HG03457 (cell line): ENCODE measurements around the gene CHTF18.
"Not testable (repeated sequence)": the region's sequence is repeated elsewhere in the genome, so short reads cannot be mapped to it uniquely, and the experiment has no call there.

Source experiments
- ATAC-seq: cut with Tn5 transposase; IDR thresholded peaks from one replicate; pipeline ENCODE4 v1.9.1; 2021; ENCODE audit warnings: moderate number of reproducible peaks; ENCODE audit not compliant: unreplicated experiment

CHTF18 gene

DNA sequence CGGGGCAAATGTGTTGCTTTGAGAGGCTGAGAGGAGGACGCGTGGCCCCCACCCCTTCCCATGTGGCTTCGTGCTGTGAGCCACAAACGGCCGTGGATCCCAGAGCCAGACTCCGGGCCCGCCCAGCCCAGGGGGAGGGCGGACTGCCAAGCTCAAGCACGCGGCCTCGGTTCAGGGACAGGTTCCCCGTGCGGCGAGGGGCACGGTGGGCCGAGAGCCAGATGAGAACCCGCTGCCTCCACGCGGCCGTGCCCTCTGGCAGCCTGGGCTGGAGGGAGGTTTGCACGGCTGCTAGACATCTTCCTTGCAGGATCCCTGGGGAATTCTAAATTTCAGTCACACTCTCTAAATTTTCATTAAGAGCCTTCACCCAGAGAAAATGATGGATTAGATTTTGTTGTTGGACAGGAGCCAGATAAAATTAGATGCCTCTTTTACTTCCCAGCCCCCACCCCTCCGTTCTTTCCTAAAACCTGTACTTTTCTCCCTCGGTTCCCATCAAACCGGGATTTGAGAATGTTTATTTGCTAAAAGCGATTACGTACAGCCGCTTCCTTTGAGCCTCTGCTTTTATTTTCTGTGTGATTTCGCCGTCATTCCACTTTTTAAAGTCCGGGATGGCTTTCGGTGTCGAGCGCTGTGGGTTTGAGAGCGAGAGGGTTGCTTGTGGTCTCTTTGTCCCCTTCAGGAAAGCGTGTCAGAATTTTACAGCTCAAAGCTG lies 37.1 kb downstream of the CHTF18 start:
- ATAC-seq, result no peak

DNA sequence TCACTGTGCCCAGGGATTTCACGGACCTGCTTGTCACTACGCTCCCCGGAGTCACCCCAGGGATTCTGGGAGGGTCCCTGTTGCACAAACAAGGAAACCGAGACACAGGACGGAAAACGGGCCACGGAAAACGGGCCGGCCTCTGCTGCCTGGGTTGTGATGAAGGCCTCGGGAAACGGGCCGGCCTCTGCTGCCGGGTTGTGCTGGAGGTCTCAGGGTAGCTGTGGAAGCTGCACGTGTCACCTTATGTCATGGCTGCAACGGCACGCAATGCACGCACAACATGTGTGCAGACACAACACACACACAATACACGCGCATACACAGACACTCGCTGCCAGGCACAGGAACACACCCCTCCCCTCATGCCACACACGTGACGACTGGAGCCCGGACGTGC lies 39.1 kb downstream of the CHTF18 start:
- ATAC-seq, result no peak

DNA sequence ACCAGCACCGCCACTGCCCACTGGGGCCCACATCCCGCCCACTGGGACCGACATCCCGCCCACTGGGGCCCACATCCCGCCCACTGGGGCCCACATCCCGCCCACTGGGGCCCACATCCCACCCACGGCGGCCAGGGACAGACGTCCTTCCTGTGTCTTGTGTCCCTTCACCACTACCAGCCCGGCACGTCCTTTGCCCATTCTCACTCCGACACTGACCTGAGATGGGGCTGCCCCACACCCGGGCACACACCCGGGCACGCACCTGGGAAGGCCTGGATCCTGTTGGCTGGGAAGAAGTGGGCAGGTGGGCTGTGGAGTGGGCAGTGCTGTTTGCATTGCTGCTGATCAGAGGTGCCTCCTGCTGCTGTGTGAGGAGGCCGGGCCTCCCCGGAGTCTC lies 40.5 kb downstream of the CHTF18 start:
- no peak for ATAC-seq

DNA sequence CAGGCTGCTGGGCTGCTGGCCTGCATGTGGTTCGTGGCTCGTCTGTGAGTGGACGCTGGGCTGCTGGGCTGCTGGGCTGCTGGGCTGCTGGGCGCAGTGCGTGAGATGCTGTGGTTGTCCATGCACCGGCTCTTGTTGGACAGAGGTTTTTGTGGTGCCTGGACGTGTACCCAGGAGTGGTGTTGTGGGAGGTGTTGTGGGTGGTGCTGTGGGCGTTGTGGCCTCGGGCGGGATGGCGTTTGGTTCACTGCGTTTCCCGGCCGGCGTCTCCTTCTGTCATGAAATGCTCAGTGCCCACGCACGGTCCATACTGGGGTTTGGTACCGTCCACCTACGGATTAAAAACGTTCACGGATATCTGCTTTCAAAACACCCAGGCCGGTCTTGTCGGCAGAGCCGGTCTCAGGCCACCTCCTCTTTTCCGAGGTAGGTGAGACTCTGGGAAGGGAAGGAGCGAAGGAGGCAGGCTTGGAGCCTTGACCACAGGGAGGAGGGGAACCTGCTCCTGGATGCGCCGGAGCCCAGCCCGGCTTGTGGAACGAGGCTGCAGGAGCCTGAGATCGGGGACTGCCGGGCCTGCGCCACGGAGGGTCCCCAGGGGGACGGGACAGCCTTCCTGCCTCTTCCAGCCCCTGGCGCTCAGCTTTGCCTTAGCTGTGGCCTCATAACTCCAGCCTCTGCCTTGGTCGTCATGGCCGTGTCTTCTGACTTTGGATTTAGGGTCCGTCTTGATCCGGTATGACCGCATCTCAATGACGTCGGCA lies 41.9 kb downstream of the CHTF18 start:
- no peak for ATAC-seq

DNA sequence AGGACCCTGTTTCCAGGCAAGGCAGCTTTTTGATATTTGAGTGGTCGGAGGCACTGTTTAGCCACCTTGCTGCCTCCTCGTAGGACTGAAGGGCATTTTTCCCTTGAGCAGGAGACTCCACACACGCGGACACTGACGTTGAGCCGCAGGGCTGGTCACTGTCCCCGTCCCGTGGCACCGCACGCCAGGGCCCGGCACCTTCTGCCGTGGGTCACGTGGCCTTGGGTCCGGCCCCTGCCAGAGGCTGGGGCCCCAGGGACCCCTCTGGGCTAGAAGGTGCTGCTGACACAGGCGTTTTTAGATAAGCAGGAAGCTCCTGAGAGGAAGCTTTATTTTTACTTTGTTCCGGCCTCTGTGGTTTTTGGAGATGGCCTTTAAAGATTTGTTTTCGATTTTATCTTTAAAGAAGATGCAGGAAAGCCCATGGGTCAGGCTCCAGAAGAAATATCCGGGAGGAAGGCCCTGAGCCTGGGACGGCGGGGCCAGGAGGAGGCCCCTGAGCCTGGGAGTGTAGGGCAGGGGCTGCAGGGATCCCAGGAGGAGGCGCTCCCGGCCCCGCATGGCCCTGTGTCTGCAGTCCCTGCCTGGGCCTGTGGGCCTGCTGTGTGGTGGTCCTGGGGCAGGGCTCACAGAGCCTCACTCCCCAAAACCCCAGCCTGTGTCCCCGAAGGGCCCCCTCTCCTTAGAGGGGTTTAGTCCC lies 42.6 kb downstream of the CHTF18 start:
- no peak for ATAC-seq

DNA sequence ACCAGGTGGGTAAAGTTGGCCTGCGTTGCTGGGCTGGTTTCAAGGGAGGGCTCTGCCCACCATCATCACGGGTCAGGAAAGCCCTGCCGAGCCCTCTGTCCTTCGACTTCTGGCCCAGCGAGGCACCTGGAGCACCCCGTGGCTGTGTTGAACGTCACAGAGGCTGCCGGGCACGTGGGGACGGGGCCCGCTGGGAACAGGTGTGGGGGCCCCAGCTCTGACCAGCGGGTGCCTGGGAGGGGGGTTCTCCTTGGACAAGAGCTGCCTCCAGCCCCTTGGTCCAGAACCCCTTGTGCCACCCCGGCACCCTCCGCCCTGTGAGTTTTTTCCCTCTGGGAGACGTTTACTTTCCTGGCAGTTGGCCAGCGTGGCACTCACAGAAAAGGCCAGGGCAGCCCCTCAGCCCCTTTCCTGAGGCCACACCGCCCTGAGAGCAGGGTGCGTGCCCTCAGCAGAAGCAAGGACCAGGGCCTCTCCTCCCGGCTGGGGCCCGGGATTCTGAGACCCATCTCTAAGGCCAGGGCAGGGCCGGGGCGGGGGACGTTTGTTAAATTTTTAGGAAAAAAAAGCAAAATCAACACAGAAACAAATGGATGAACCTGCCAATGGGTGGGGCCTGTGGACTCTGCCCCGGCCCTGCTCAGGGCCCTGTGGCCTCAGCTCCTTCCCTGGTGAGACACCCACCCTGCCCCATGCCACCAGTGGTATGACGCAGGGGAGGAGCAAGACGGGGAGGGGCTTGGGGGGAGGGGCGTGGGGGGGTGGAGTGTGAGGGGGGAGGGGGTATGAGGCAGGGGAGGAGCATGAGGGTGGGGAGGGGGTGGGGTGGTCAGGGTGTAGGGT lies 43.4 kb downstream of the CHTF18 start:
- ATAC-seq, result no peak

DNA sequence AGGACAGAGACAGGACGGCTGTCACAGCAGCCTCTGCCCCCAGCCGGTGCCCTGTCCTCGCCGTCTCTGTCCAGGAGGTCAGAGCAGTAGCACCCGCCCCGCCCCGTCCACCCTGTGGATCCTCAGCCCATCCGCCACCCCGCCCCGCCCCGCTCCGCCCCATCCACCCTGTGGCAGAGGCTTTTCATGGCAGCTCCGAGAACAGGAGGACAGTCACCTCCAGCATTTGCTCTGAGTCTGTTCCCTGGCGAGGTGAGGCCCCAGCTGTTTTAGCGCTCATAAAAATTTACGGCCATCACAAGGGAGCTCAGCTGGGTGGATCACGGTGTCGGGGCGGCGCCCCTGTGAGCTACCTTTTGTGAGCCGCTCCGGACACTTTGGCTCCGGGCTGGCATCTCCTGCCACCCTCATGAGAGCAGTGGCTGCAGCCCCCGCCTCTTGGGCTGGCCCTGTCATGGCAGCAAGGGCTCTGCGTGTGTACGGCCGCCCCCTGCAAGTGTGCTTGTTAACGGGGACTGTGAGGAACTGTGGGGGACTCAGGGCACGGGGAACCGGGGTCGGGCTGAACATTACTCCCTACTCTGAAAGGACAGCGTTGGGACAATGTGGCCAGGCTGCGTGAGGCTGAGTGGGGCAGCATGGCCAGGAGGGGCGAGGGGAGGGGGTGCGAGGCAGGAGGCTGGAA lies 44.4 kb downstream of the CHTF18 start:
- ATAC-seq, result no peak

DNA sequence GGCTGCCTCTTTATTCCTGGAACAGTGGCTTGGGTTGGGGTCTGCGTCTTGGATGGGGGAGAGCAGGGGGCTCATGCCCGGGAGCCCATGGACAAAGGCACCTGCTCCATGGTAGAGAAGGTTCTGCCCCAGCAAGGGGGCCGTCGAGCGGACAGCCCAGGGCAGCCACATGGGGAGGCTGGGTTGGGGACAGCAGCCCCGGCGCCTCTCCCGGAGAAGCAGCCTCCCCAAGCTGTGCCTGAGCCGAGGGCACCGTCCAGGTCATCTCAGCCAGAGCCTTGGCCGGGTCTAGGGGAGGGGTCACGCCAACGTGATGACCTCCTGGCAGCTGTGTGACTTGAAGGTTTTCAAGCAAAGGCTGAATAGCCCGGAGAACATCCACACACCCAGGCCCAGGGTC lies 45.0 kb downstream of the CHTF18 start:
- ATAC-seq, result no peak

DNA sequence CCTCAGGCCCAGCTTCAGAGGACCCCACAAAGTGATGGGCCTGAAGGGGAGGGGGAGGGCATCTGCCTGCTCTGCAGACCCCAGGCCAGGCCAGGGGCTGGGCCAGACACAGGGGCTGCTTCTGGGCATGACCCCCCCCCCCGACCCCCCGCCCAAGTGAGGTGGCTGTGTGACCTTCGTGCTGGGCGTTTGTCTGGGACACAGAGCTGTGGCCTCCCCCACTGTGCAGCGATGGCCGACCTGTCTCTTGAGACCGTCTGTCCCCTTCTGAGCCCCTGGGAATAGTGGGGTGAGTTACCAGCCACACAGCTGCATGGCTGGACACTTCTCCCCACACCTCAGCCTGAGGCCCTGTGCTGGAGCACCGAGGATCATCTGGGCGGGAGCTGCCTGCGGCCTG lies 47.0 kb downstream of the CHTF18 start:
- ATAC-seq, result no peak

DNA sequence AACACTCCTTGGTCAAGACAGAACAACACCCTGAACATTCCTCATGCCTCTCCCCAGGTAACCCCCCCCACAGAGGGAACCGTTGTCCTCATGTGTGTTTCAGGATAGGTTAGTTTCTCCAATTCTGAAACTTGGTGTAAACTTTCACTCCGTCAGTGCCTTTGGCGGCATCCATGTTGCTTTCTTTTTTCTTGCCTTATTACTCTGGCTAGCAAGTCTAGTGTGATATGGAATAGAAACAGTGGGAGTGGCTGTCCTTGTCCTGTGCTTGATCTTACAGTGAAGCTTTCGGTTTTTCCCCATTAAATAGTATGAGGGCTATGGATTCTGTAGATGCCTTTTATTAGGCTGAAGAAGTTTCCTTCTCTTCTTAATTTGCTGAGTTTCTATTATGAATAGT lies 47.8 kb downstream of the CHTF18 start:
- ATAC-seq, result no peak

DNA sequence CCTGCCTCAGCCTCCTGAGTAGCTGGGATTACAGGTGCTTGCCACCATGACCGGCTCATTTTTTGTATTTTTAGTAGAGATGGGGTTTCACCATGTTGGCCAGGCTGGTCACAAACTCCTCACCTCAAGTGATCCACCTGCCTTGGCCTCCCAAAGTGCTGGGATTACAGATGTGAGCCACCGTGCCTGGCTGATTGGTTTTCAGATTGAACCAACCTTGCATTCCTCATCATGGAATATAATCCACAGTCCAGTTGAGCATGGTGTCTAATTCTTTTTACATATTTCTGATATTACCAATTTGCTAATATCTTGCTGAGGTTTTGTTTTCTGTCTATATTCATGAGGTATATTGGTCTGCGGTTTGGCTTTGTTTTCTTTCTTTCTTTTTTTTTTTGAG lies 48.4 kb downstream of the CHTF18 start:
- ATAC-seq, result not testable (repeated sequence)

DNA sequence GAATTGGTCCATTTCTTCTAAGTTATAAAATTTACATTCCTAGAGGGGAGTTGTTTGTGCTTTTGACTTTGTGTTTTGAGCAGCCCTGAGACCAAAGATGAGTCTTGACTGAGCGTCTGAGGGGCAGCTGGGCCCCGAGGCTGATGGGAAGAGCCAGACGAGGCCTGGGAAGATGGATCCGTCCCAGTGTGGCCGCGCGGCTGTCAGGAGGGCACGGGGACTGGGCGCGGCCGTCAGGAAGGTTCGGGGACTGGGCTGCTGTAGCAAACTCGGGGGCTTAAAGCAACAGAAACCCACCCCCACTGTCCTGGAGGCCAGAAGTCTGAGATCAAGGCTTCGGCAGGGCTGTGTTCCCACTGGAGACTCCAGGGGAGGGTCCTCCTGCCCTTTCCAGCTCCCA lies 50.3 kb downstream of the CHTF18 start:
- ATAC-seq, result no peak

DNA sequence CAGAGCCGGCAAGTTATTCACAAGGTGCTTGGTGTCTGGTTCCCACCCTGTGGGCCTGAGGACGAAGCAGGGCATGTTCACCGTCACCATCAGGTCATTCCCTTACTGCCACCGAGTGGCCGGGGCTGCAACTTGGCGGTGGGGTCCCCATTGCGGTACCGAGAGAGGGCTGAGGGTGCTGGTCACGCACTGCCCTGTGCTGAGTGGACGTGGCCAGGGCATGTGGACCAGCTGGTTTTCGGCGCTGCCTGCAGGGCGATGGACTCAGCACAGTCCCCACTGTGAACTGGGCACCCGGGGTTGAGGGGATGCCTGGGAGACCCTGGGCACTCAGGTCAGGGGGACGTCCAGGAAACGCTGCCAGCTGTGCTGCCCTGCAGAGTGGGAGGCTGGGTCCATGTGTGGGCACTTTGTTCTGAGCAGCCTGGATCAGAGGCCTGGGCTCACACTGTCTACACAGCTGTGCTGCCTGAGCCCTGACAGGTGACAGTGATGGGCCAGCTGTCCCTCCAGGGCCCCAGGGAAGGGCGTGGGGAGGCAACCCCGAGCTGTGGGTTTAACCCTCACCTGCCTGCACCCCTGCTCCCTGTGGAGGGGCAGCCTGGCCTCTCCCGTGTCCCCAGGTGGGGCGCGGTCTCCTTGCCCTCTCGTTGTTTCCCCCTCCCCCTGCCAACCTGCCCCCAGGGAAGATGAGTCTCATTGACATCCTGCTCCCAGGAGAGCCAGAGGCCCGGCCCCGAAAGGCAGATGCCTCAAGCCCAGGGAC lies 51.4 kb downstream of the CHTF18 start:
- ATAC-seq, result no peak

DNA sequence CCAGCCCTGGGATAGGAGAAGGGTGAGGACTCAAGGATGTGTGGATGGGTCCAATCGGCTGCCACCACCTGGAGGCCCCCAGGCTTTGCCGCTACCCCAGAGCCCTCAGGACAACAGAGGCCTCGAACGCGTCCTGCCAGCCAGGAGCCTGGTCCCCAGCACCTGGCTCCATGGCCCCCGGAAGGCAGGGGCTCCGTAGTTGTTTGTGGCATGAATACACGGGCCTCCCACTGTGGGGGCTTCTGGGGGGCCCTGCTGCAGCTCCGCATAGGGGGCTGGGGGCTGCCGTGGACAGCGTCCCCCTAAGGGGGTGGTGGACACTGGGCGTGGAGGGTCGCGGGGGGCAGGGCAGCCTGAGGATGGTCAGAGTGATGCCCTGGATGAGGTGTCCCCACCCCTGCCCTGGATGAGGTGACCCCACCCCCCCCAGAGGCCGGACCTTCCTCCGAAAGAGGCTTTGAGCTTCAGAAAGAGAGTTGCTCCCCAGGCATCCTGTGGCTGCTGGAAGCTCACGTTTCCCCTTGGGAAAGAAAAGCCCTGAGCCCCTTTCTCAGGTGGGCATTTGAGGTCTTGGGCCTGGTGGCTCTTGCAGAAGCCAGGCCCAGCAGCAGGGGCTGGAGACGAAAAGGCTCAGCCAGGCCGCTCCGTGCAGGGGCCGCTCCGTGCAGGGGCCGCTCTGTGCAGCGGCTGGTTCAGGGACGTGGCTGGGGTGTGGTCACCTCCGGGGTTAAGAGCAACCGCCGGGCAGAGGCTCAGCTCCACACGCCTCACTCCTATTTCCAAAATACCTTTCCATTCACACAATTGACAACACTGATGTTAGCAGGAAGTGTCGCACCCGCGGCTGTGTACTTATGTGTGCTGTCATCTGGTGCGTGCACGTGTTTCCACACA lies 52.4 kb downstream of the CHTF18 start:
- ATAC-seq, result no peak

DNA sequence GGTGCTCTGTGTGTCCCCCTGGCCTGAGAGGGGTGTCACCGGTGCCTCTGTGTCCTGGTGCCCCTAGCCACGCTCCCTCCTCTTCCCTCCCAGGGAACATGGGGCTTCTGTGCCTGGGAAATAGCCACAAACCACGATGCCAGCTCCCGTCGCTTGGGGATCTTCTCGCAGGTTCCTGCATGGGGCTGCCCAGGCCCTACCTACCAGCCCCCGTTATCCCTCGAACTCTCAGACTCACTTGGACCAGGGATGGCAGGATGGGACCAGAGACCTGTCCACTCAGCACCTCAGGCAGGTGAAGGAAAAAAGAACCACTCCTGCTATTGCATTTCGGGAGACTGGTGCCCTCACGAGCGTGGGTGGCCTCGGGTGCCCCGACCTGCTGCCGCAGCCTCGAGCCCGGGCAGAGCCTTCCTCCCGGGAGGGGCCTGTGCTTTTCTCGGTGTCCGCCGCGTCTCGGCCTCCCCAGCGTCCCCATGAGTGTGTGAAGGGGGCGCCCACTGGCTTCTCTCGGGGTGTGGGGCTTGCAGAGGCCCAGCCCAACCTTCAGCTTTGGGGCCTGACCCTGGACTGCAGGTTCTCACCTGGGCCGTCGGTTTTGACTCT lies 53.1 kb downstream of the CHTF18 start:
- ATAC-seq, result no peak

DNA sequence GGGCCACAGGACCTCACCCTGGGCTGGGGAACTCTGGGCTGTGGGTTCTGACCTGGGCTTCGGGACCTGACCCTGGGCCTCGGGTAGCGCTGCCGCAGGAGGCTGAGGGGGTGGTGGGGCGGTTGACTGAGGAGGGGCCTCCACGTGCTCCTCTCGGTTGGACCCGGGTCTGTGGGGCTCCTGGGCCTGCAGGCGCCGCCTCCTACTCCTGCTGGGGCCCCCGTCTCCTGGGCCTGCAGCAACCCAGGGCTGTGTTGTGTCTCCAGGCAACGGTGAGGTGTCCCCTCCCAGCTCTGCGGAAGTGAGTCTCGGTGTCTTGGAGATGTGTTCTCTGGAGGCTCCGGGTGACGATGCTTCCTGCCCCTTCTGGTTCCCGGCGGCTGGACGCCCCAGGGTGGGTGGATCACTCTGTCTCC lies 53.6 kb downstream of the CHTF18 start:
- ATAC-seq, result no peak

DNA sequence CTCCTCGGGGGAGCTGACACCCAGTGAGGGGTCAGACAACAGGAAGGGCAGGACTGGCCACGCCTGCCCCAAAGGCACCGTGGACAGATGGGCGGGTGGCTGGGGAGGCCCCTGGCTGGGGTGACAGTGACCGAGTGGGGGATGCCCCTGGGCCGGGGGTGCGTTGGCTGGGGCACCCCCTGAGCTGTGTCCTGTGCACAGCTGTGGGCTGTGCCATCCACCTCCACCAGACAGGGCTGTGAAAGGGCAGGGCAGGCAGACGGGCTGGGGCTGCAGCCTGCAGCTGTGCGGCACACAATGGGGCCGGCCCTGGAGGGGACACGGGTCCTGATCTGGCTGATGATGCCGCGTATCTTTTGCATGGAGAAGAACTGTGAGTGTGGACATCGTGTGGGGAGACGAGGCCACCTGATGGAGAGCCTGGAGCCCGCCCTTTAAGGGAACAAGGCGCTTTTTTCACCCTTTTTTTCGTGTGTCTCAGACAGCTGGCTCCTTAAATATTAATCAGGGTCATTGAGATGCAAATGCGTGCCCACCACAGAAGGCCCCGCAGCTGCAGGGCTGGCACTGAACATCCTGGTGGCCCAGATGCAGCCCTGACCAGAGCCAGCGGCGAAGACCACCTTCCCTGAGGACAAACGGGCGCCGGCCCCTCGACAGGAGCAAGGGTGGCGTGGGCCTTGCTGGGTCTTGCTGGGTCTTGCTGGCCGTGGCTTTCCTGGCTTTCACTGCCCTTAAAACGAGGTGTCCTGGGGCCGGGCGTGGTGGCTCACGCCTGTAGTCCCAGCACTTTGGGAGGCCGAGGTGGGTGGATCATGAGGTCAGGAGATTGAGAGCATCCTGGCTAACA lies 54.5 kb downstream of the CHTF18 start:
- no peak for ATAC-seq
